ENCODE data around the gene TMEM245.

Gene TMEM245

DNA sequence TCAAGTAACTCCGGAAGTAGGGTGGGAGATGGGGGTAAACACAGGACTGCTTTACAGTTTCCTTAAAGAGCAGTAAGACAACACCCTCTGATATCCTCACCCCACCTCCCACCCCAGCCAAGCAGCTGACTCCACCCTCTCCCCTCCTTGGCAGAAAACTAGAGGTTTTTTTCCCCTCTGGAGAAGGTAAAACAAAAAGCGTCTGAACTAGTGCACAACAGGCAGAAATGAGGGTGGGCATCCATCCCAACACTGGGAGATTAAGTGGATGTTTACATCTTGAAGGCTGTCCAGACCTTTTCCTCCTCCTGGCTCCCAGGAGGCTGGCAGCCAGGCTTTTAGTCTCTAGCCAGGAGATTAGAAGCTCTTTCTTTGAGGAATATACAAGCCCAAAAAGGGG, 92.6 kb downstream of the TMEM245 start:
- TF ChIP-seq, protein P1, sequence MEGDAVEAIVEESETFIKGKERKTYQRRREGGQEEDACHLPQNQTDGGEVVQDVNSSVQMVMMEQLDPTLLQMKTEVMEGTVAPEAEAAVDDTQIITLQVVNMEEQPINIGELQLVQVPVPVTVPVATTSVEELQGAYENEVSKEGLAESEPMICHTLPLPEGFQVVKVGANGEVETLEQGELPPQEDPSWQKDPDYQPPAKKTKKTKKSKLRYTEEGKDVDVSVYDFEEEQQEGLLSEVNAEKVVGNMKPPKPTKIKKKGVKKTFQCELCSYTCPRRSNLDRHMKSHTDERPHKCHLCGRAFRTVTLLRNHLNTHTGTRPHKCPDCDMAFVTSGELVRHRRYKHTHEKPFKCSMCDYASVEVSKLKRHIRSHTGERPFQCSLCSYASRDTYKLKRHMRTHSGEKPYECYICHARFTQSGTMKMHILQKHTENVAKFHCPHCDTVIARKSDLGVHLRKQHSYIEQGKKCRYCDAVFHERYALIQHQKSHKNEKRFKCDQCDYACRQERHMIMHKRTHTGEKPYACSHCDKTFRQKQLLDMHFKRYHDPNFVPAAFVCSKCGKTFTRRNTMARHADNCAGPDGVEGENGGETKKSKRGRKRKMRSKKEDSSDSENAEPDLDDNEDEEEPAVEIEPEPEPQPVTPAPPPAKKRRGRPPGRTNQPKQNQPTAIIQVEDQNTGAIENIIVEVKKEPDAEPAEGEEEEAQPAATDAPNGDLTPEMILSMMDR (conservative IDR thresholded peaks at IDR 0.05), result no peak
- TF ChIP-seq ZFX (IDR thresholded peaks at IDR 0.05), result no peak

GRCh38 chr9:109026306-109026705, 93.4 kb downstream of the TMEM245 start:
- no peak overlapping the region for H3K27ac ChIP-seq
- no peak for TF ChIP-seq ZFX (IDR thresholded peaks at IDR 0.05)
- TF ChIP-seq, protein P1 (conservative IDR thresholded peaks at IDR 0.05), result no peak

More for the DNA sequence above, 92.6 kb downstream of the TMEM245 start:
- H3K27ac ChIP-seq, result no peak overlapping the region

- H3K27ac ChIP-seq, result no peak overlapping the region
- TF ChIP-seq ZFX (IDR thresholded peaks at IDR 0.05), result no peak
- TF ChIP-seq, protein P1 (conservative IDR thresholded peaks at IDR 0.05), result no peak
Observed at GRCh38 chr9:109022873-109023272, 96.9 kb downstream of the TMEM245 start.

GRCh38 chr9:109020581-109021511, 98.9 kb downstream of the TMEM245 start:
- TF ChIP-seq, protein P1 (conservative IDR thresholded peaks at IDR 0.05), result no peak
- no peak for TF ChIP-seq ZFX (IDR thresholded peaks at IDR 0.05)
- H3K27ac ChIP-seq, result peak overlapping the region; percentile 4; the same call in 1 of the 2 replicates

DNA sequence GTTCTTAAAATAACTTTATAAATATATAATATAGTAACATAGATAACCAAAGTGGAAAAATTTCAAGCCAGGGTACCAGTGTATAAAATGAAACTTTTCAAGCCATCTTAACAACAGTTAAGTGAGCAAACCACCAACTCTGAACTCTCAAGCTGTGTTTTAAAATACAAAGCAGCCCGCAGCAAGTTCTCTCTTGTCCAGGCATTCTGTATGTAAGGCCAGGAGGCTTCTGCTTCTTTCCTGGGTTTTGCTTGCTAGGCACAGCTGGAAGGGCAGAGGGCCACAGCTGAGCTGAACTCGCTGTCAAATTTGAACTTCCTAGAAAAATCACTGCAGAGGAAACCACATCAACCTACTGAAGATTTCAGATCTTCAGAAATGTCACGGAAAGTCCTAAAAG, 99.6 kb downstream of the TMEM245 start:
- TF ChIP-seq, protein P1 (conservative IDR thresholded peaks at IDR 0.05), result no peak
- TF ChIP-seq ZFX (IDR thresholded peaks at IDR 0.05), result no peak
- H3K27ac ChIP-seq, result no peak overlapping the region

DNA sequence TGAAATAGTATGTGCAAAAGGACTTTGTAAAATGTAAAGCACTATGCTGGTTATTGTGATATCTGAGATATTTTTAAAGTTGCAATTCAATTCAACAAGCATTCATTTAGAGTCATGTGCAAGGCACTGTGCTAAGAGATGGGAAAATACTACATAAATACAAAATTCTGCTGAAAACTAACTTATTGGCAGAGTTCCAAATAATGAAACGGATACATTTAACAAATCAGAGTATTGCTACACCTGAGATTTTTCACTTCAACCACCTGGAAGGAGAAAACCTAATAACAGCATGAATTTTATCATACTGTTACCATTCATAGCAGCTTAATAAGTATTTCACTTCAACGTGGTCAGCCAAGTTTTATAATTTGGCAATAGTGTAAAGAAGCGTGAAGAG, 100.3 kb downstream of the TMEM245 start:
- TF ChIP-seq ZFX (IDR thresholded peaks at IDR 0.05), result no peak
- TF ChIP-seq, protein P1 (conservative IDR thresholded peaks at IDR 0.05), result no peak
- no peak overlapping the region for H3K27ac ChIP-seq

- no peak overlapping the region for H3K27ac ChIP-seq
- TF ChIP-seq ZFX (IDR thresholded peaks at IDR 0.05), result no peak
- TF ChIP-seq, protein P1 (conservative IDR thresholded peaks at IDR 0.05), result no peak
Observed at GRCh38 chr9:109017493-109017892, 102.3 kb downstream of the TMEM245 start.

Data from C4-2B (cell line).